ENCODE results near the gene TLX1.

The TLX1 gene

DNA sequence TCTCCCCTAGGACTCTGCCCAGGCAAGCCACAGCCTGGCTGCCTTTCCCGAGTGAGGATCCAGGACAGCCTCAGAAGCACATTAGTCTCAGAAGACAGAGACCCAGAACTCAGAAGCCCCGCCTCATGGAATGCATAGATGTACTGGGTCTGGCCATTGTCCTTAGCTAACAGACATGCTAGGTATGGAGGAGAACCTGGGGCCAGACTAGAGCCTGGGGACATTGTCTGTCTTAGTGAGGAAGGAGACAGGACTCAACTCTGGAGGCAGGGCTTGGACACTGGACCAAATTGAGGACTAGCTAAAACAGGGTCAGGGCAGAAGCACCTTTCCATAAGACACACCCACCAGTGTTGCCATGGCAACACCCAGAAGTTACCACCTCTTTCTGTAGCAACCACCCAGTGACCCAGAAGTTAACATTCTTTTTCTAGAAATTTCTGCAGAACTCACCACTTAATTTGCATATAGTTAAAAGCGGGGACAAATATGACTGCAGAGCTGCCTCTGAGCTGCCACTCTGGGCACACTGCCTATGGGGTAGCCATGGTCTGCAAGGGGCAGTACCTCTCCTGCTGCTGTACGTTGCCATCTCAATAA is 27.5 kb downstream of the TLX1 start:
- TF ChIP-seq, protein P1, sequence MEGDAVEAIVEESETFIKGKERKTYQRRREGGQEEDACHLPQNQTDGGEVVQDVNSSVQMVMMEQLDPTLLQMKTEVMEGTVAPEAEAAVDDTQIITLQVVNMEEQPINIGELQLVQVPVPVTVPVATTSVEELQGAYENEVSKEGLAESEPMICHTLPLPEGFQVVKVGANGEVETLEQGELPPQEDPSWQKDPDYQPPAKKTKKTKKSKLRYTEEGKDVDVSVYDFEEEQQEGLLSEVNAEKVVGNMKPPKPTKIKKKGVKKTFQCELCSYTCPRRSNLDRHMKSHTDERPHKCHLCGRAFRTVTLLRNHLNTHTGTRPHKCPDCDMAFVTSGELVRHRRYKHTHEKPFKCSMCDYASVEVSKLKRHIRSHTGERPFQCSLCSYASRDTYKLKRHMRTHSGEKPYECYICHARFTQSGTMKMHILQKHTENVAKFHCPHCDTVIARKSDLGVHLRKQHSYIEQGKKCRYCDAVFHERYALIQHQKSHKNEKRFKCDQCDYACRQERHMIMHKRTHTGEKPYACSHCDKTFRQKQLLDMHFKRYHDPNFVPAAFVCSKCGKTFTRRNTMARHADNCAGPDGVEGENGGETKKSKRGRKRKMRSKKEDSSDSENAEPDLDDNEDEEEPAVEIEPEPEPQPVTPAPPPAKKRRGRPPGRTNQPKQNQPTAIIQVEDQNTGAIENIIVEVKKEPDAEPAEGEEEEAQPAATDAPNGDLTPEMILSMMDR (IDR thresholded peaks at IDR 0.05; ENCODE audit: low read depth, low read length, missing control alignments), result no peak
- H3K4me3 ChIP-seq (ENCODE audit: low read depth, low read length), result no peak overlapping the region
- in situ Hi-C loops (cut with HindIII; ENCODE audit: low sequenced_read_pairs), result no loop called here
- no peak for DNase-seq (ENCODE audit: low read depth)

DNA sequence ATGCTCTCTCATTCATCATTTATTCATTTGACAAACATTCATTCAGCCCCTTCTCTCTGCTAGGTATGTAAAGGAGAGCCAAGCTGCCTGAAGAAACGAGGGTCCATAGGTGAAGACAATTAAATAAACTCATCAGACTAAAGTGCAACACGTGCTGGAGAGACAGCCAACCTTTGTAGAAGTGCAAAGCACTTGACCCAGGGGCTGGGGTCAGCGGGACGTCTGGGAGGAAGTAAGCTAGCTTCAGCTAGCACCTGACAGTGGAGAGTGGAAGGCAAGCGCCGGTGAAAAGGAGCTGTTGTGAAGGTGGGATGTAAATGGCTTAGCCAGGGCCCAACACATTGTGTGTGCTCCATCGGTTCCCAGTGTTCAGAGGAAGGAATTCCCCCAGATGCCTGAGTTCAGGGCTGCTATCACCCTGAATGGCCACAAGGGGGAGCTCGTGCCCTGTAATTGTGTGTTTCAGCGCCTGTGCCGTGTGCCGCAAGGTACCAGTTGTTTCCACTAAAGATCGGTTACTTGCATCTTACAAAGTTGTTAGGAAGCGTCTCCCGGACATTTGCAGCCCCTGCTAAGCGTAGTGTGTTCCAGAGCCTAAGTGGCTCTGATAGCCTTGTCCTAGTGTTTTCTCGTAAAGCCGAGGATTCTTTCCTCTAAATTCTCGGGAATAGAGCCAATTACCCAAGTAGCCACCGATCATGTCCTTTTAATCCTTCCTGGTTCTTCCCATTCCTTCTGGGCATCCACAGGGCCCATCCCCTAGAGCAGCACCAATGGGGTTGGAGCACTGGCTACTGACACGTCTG is 30.6 kb downstream of the TLX1 start:
- DNase-seq (ENCODE audit: low read depth), result peak; percentile 45
- in situ Hi-C loops (cut with HindIII; ENCODE audit: low sequenced_read_pairs), result no loop called here
- TF ChIP-seq, protein P1 (IDR thresholded peaks at IDR 0.05; ENCODE audit: low read depth, low read length, missing control alignments), result peak; percentile 95
- peak overlapping the region; percentile 25 for H3K4me3 ChIP-seq (ENCODE audit: low read depth, low read length)

DNA sequence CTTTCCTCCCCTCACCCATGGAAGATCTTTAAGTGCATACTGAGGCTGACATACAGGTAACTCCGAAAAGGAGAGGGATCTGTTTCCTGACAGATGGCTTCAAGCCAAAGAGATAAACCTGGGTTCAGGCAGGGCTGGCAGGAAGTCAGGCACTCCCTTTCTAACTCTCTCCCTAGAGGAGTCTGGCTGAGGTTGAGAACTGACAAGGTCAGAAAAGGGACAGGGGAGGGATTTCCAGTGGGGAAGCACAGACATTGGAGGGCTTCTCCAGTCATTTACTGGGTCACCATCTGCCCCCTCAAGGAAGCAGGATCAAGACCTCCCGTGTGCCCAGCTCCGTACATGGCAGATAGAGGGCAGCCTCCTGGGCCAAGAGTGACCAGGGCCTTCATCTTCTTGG is 31.6 kb downstream of the TLX1 start:
- TF ChIP-seq, protein P1 (IDR thresholded peaks at IDR 0.05; ENCODE audit: low read depth, low read length, missing control alignments), result no peak
- DNase-seq (ENCODE audit: low read depth), result no peak
- H3K4me3 ChIP-seq (ENCODE audit: low read depth, low read length), result no peak overlapping the region
- in situ Hi-C loops (cut with HindIII; ENCODE audit: low sequenced_read_pairs), result no loop called here

DNA sequence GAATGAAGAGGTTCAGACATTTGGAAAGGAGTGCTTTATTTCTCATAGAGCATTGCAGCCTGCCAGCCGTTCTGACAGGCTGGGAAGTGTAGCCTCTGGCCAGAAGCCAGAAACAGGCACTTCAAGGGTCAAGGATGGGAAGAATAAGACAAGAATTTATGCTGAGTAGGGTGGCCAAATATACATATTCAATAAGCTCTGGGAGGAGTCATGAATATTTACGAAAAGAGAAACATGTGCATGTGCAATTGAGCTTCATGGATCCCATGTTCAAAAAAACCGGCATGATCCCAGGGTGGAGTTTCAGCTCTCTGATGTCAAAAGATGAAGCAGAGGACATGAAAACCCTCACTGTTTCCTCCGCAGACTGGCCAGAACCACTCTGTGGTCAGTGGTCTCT is 32.9 kb downstream of the TLX1 start:
- no peak overlapping the region for H3K4me3 ChIP-seq (ENCODE audit: low read depth, low read length)
- in situ Hi-C loops (cut with HindIII; ENCODE audit: low sequenced_read_pairs), result no loop called here
- DNase-seq (ENCODE audit: low read depth), result no peak
- TF ChIP-seq, protein P1 (IDR thresholded peaks at IDR 0.05; ENCODE audit: low read depth, low read length, missing control alignments), result no peak

DNA sequence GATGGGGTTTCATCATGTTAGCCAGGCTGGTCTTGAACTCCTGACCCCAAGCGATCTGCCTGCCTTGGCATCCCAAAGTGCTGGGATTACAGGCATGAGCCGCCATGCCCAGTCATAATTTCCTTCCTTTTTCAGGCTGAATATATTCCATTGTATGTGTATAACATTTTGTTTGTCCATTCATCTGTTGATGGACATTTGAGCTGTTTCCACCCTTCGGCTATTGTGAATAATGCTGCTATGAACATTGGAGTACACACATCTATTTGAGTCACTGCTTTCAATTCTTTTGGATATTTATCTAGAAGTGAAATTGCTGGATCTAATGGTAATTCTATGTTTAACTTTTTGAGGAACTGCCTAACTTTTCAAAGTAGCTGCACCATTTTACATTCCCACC is 34.6 kb downstream of the TLX1 start:
- H3K4me3 ChIP-seq (ENCODE audit: low read depth, low read length), result no peak overlapping the region
- TF ChIP-seq, protein P1 (IDR thresholded peaks at IDR 0.05; ENCODE audit: low read depth, low read length, missing control alignments), result no peak
- DNase-seq (ENCODE audit: low read depth), result no peak
- in situ Hi-C loops (cut with HindIII; ENCODE audit: low sequenced_read_pairs), result no loop called here

DNA sequence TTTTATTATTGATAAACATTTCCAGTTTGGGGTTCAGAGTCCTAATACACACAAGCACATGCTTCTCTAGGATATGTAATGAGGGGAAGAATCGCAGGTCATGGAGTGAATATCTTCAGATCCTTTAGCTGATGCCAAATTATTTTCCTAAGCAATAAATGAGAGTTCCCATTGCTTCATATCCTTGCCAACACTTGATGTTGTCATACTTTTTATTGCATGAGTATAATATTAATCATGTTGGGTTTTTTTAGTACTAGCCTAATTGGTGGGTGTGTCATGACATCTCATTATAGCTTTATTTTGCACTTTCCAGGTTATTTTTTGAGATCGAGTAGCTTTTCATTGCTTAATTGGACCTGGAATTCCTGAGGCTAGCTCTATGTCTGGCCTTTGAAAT is 35.3 kb downstream of the TLX1 start:
- in situ Hi-C loops (cut with HindIII; ENCODE audit: low sequenced_read_pairs), result no loop called here

More for the DNA sequence above, 35.3 kb downstream of the TLX1 start:
- DNase-seq (ENCODE audit: low read depth), result no peak
- TF ChIP-seq, protein P1 (IDR thresholded peaks at IDR 0.05; ENCODE audit: low read depth, low read length, missing control alignments), result no peak
- H3K4me3 ChIP-seq (ENCODE audit: low read depth, low read length), result no peak overlapping the region

Measured in astrocyte of the cerebellum (primary cell).